Stimulated activated CD4-positive, alpha-beta T cell treated with anti-CD3 and anti-CD28 coated beads, Interleukin-4, amount 100 ng/mL, for 48 hours (primary cell): Measurements from ENCODE around the gene CENPP.

Experiments
- DNase-seq, 2 donors: peaks; one replicate each; pipeline ENCODE4 v3.0.0-alpha.2; 2020; ENCODE audit warnings: low read depth in 2 of 2

The CENPP gene

DNA sequence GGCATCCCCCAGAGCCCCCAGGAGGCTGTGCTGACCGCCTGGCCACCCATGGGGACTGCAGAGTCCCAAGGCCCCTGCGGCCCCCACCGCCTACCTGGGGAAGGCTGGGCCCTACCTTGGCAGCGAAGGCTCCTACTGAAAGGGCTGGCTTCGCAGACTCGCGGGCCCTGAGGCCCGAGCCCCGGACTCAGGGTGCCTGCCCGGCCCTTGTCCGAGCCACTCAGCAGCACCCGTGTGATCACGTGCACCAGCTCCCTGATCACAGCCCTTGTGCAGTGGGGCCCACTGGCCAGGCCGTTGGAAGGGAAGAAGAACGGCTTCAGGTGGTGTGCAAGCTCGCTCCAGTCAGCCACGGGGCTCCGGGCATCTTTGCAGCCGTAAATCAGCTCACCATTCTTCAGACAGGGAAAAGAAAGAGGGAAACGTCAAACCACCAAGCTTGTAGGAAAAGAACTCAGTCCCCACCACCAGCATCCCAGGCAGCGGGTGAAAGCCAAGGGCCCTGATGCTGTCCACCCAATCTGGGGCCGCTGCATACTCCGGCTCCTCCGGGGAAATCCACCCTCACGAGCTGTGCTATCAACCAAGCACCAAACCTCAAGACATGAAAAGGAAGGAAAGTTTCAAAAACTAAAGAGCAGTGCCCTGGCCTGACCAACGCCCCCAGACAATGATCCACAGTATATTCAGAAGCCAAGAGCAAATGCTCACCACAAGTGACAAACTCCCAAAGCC, 312.3 kb downstream of the CENPP start:
- no peak for DNase-seq

DNA sequence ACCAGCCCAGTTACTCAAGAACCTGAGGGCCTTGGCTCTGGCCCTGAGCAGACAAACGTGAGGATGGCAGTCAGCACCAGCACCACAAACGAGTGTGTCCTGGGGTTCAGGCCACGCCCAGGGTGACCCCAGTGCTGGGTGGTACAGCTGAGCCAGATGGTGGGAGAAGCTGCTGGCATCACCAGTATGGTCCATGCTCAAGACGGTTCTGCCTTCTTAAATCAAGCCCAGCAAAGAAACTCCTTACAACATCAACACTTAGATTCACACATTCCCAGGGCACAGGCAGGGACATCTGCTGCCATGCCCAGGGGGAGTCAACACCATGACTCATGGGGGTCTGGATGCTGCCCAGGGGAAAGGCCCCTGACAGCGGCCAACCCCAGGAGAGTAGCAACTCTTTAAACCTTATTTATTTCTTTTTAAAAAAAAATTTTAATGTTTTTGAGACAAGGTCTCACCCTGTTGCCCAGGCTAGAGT, 312.9 kb downstream of the CENPP start:
- no peak for DNase-seq

GRCh38 chr9:92639124-92639523, 313.4 kb downstream of the CENPP start:
- DNase-seq = no peak

- no peak for DNase-seq
These were observed 314.1 kb downstream of the CENPP start for GRCh38 chr9:92639791-92640271.

- no peak for DNase-seq
These were observed 314.8 kb downstream of the CENPP start for GRCh38 chr9:92640398-92641091.

- DNase-seq = no peak
These were observed 315.5 kb downstream of the CENPP start for GRCh38 chr9:92641092-92641809.

- DNase-seq = no peak
These were observed 316.3 kb downstream of the CENPP start for GRCh38 chr9:92642041-92642451.

GRCh38 chr9:92642564-92642963, 316.8 kb downstream of the CENPP start:
- DNase-seq = no peak

GRCh38 chr9:92644278-92644677, 318.5 kb downstream of the CENPP start:
- no peak for DNase-seq

GRCh38 chr9:92645041-92645440, 319.3 kb downstream of the CENPP start:
- DNase-seq = no peak

GRCh38 chr9:92647671-92648473, 322.1 kb downstream of the CENPP start:
- no peak for DNase-seq

DNA sequence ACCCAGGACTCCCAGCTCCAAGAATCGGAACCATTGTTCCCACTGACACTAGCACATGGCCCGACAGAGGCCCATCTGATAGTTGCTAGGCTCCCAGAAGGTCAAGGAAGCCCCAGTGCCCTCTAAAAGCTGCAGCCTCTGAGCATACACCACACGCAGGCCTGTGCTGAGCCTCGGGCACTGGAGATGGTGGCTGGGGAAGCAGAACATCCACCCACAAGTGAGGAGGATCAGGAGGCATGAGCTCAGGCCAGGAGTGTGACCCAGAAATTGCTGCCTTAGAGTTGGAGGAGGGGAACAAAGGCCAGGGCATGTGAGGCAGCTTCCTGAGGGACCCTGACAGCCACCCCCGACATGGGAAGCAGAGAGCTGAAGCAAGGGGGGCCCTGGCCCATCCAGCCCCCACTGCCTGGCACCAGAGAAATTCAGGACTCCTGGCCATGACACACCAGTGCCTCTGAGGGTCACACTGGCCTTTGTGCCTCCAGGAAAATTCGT, 322.8 kb downstream of the CENPP start:
- DNase-seq = no peak

DNA sequence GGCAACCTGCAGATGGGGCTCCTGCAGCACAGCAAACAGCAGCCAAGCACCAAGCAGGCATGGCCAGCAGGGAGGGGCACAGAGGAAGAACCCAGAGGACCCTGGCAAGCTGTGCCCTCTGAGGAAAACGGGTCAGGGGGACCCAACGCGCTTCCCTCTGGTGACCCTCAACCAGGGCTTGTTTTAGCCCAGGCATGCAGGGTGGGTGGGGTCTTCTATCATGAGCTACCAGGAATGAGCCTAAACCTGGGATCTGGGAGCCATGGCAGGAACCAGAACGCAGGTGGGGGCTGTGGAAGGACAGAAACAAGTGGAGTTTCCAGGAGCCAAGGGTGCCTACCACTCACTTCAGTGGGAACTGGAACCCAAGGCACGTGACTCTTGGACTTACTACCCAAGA, 323.3 kb downstream of the CENPP start:
- DNase-seq = no peak

DNA sequence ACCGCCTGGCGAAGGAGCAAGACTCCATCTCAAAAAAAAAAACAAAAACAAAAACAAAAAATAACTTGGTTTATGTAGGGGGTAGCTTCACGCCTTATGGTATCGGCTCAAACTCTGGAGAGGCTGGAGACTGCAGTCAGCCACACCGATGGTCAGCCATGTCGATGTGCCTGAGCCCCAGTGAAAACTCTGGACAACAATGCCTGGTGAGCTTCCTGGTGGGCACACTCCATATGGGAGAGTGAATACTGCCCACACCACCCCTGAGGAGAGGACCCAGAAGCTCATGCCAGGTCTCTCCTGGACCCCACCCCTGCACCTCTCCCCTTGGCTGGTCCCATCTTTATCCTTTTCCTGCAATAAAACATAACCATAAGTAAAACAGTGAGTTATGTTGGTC, 324.5 kb downstream of the CENPP start:
- DNase-seq = no peak

GRCh38 chr9:92650839-92651621, 325.3 kb downstream of the CENPP start:
- no peak for DNase-seq

GRCh38 chr9:92652461-92652860, 326.7 kb downstream of the CENPP start:
- DNase-seq = no peak

GRCh38 chr9:92654481-92655301, 328.9 kb downstream of the CENPP start:
- no peak for DNase-seq

- DNase-seq = no peak
These were observed 329.6 kb downstream of the CENPP start for GRCh38 chr9:92655366-92655765.

DNA sequence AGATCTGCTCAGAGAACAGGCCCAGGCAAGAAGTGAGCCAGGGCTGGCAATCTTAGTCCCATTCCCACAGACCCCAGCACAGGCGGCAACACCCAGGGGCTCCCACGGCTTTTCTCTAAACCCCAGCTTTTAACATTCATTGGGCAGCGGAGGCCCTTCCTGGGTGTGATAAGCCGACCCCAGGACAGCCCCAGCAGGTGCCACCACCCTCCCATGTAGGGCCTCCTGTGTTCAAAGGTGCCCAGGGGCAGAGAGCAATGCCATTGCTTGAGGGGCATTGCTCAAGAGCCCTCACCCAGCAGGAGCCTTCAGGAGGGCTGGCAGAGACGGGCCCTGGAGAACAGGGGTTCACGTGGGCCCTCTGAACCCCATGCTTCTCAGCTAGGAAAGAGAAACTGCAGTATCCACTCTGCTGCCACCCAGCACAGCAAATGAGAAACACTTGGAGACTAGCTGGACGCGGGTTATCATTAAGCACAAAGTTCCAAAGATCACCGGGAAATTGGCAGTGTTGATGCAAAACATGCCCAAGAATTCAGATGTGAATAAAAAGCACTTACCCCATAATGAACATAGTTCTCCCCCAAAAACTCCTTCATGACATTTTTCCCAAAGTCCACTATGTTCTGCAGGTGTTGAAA, 330.3 kb downstream of the CENPP start:
- DNase-seq = no peak
